Measurements from ENCODE around the gene ASCC1. TPM values are rescaled to one million over a fixed set of nuclear protein-coding genes. Genes with fewer than 3 reads are reported as not detected.

ASCC1 gene
- total and polyA plus RNA-seq, 2 donors (not counting 3 experiments of a cell fraction or from before 2014, with no cell fraction given), result 16.0 to 24.9 TPM

- no peaks in the 10 kb centered on the region for H3K36me3 ChIP-seq (ENCODE audit: control insufficient read depth in 2 of 2, extremely low read depth in 1 of 2, insufficient read depth in 2 of 2, low read length in 2 of 2)
- no peak overlapping the region for H3K4me3 ChIP-seq (replicated peaks in 1 of 3; ENCODE audit: insufficient read depth in 1 of 3, low read depth in 1 of 3, low read length in 3 of 3)
- H2AFZ ChIP-seq (ENCODE audit: low read depth, low read length), result no peak overlapping the region
- H3K4me2 ChIP-seq (ENCODE audit: insufficient read depth, low read length), result no peak overlapping the region
- H3K27ac ChIP-seq (ENCODE audit: insufficient read depth, low read depth, low read length), result no peak overlapping the region
- H4K20me1 ChIP-seq (replicated peaks; ENCODE audit: control insufficient read depth, extremely low read depth, insufficient read depth, low read length), result no peaks in the 10 kb centered on the region
- no peaks in the 10 kb centered on the region for H3K9me1 ChIP-seq (replicated peaks; ENCODE audit: control insufficient read depth, extremely low read depth, insufficient read depth, low read length)
- no peaks in the 10 kb centered on the region for H3K27me3 ChIP-seq (ENCODE audit: control insufficient read depth in 2 of 2, insufficient read depth in 2 of 2, low read length in 2 of 2)
- POLR2A ChIA-PET, result no interaction called here
- FAIRE-seq, result peak; percentile 35
- no peaks in the 10 kb centered on the region for H3K9me3 ChIP-seq (replicated peaks; ENCODE audit: control insufficient read depth, insufficient read depth, low read length)
- BruUV-seq (replicated peaks), result no TSS peak
- intact Hi-C loops (cut with micrococcal nuclease), result no loop called here
- no peak for DNase-seq (ENCODE audit: low read depth, low spot score)
- no peaks in the 10 kb centered on the region for H3K79me2 ChIP-seq (ENCODE audit: control insufficient read depth, insufficient read depth, low read length)
- CTCF ChIA-PET, result interaction anchor here (0.7 to 4.2 kb wide), 5 partner anchors 9 to 166 kb away, joined by 3 to 27 read pairs (median 8); no protein-coding TSS in a partner anchor
- dilution Hi-C loops (cut with MboI; ENCODE audit: extremely low pct_ligation_motif_present, low sequenced_read_pairs), result no loop called here
- no peak overlapping the region for H3K9ac ChIP-seq (replicated peaks; ENCODE audit: extremely low read depth, insufficient read depth, low read length)
- H3K4me1 ChIP-seq (ENCODE audit: control insufficient read depth, extremely low read depth, insufficient read depth, low read length), result peaks cover 10% of the 10 kb centered on the region
- TF ChIP-seq CTCF (IDR thresholded peaks at IDR 0.05; ENCODE audit: extremely low read depth in 1 of 2, insufficient read depth in 1 of 2, low read depth in 1 of 2, low read length in 2 of 2) (no peak), JUN (IDR thresholded peaks at IDR 0.05; ENCODE audit: borderline replicate concordance, insufficient read depth, insufficient read length, low read depth) (no peak)
These were observed 153.7 kb downstream of the ASCC1 start for GRCh38 chr10:72062382-72062781.

GRCh38 chr10:72061930-72062329, 154.1 kb downstream of the ASCC1 start:
- TF ChIP-seq MYC (IDR thresholded peaks at IDR 0.05; ENCODE audit: low read depth, low read length) (no peak), CTCF (IDR thresholded peaks at IDR 0.05; ENCODE audit: extremely low read depth in 1 of 2, insufficient read depth in 1 of 2, low read depth in 1 of 2, low read length in 2 of 2) (no peak), FOS (IDR thresholded peaks at IDR 0.05; ENCODE audit: borderline replicate concordance, insufficient read depth, low read length) (no peak)
- H3K27me3 ChIP-seq (ENCODE audit: control insufficient read depth in 2 of 2, insufficient read depth in 2 of 2, low read length in 2 of 2), result no peaks in the 10 kb centered on the region
- intact Hi-C loops (cut with micrococcal nuclease), result no loop called here
- peaks cover 10% of the 10 kb centered on the region for H3K4me1 ChIP-seq (ENCODE audit: control insufficient read depth, extremely low read depth, insufficient read depth, low read length)
- POLR2A ChIA-PET, result no interaction called here
- FAIRE-seq, result no peak
- H3K9me3 ChIP-seq (replicated peaks; ENCODE audit: control insufficient read depth, insufficient read depth, low read length), result no peaks in the 10 kb centered on the region
- no peak overlapping the region for H3K27ac ChIP-seq (ENCODE audit: insufficient read depth, low read depth, low read length)
- no peak overlapping the region for H3K4me3 ChIP-seq (replicated peaks in 1 of 3; ENCODE audit: insufficient read depth in 1 of 3, low read depth in 1 of 3, low read length in 3 of 3)
- H3K9me1 ChIP-seq (replicated peaks; ENCODE audit: control insufficient read depth, extremely low read depth, insufficient read depth, low read length), result no peaks in the 10 kb centered on the region
- CTCF ChIA-PET, result interaction anchor here (0.7 to 4.2 kb wide), 5 partner anchors 9 to 166 kb away, joined by 3 to 27 read pairs (median 8); no protein-coding TSS in a partner anchor
- no peak for DNase-seq (ENCODE audit: low read depth, low spot score)
- no peaks in the 10 kb centered on the region for H3K36me3 ChIP-seq (ENCODE audit: control insufficient read depth in 2 of 2, extremely low read depth in 1 of 2, insufficient read depth in 2 of 2, low read length in 2 of 2)
- no peaks in the 10 kb centered on the region for H3K79me2 ChIP-seq (ENCODE audit: control insufficient read depth, insufficient read depth, low read length)
- H3K4me2 ChIP-seq (ENCODE audit: insufficient read depth, low read length), result no peak overlapping the region
- dilution Hi-C loops (cut with MboI; ENCODE audit: extremely low pct_ligation_motif_present, low sequenced_read_pairs), result no loop called here
- no peak overlapping the region for H3K9ac ChIP-seq (replicated peaks; ENCODE audit: extremely low read depth, insufficient read depth, low read length)
- no TSS peak for BruUV-seq (replicated peaks)
- no peaks in the 10 kb centered on the region for H4K20me1 ChIP-seq (replicated peaks; ENCODE audit: control insufficient read depth, extremely low read depth, insufficient read depth, low read length)
- H2AFZ ChIP-seq (ENCODE audit: low read depth, low read length), result no peak overlapping the region
